WTC11 (cell line): ENCODE data around the gene NPEPL1. TPM values are rescaled to one million over a fixed set of nuclear protein-coding genes. Genes with fewer than 3 reads are reported as not detected.
A peak's percentile ranks its signal among the peaks of the same experiment; 100 is the strongest.

Source experiments
- ATAC-seq: fragments of 200-7000 bp; cut with Tn5 transposase; 2 replicates; pipeline ENCODE4 v1.10.0; 2021; ENCODE audit warnings: mild to moderate bottlenecking, moderate library complexity
- CTCF ChIA-PET: fragments of 300-600 bp; sonication (Branson Sonifier 250); formaldehyde crosslinking; loops from one replicate; lab custom pipeline; 2021; ENCODE audit warnings: antibody characterized with exemption; lab: Charles Lee
- POLR2A ChIA-PET: fragments of 350-600 bp; sonication (Branson Sonifier 250); formaldehyde crosslinking; loops from one replicate; lab custom pipeline; 2021; ENCODE audit warnings: antibody characterized with exemption; lab: Charles Lee
- DNase-seq: peaks from one replicate; pipeline ENCODE4 v3.0.0; 2021; ENCODE audit warnings: low spot score
- H3K27ac Mint-ChIP-seq: 2 replicates; pipeline ENCODE4 v1.8.0; 2021; ENCODE audit warnings: mixed read lengths
- H3K27me3 Mint-ChIP-seq: 2 replicates; pipeline ENCODE4 v1.8.0; 2021; ENCODE audit warnings: low read depth, mild to moderate bottlenecking, moderate library complexity, mixed read lengths
- H3K36me3 Mint-ChIP-seq: 2 replicates; pipeline ENCODE4 v1.8.0; 2021; ENCODE audit warnings: mixed read lengths
- H3K4me1 Mint-ChIP-seq: 2 replicates; pipeline ENCODE4 v1.8.0; 2022; ENCODE audit warnings: mixed read lengths
- H3K4me3 Mint-ChIP-seq: 2 replicates; pipeline ENCODE4 v1.8.0; 2021; ENCODE audit warnings: mild to moderate bottlenecking, moderate library complexity, mixed read lengths
- H3K9me3 Mint-ChIP-seq: 2 replicates; pipeline ENCODE4 v1.8.0; 2021; ENCODE audit warnings: mixed read lengths
- ATF1 ChIP-seq: sonication (generic); formaldehyde crosslinking; IDR thresholded peaks from 2 replicates; pipeline ENCODE4 v1.8.1; 2023; ENCODE audit warnings: mild to moderate bottlenecking, moderate library complexity, missing genetic modification reagents
- ATF3 ChIP-seq: sonication (generic); formaldehyde crosslinking; conservative IDR thresholded peaks from 2 replicates; pipeline ENCODE4 v1.8.1; 2022; ENCODE audit warnings: mild to moderate bottlenecking, missing genetic modification reagents
- ATF6 ChIP-seq: sonication (generic); formaldehyde crosslinking; IDR thresholded peaks from 2 replicates; pipeline ENCODE4 v1.8.1; 2023; ENCODE audit warnings: mild to moderate bottlenecking, missing genetic modification reagents
- E2F5 ChIP-seq: sonication (generic); formaldehyde crosslinking; IDR thresholded peaks from 2 replicates; pipeline ENCODE4 v1.8.1; 2022; ENCODE audit warnings: mild to moderate bottlenecking, moderate library complexity, missing genetic modification reagents
- EMX1 ChIP-seq: fragments of 250-450 bp; sonication (Bioruptor Pico); IDR thresholded peaks from 2 replicates; pipeline ENCODE4 v1.8.0; 2021; ENCODE audit warnings: mild to moderate bottlenecking
- ERG ChIP-seq: fragments of 250-450 bp; sonication (Bioruptor Pico); IDR thresholded peaks from 2 replicates; pipeline ENCODE4 v1.8.0; 2021; ENCODE audit warnings: mild to moderate bottlenecking
- ETV6 ChIP-seq: sonication (generic); formaldehyde crosslinking; IDR thresholded peaks from 2 replicates; pipeline ENCODE4 v1.8.1; 2022; ENCODE audit warnings: mild to moderate bottlenecking, missing genetic modification reagents
- JAZF1 ChIP-seq: fragments of 250-450 bp; sonication (Bioruptor Pico); IDR thresholded peaks from 2 replicates; pipeline ENCODE4 v1.9.0; 2021; ENCODE audit warnings: moderate library complexity, mild to moderate bottlenecking, inconsistent platforms
- MAX ChIP-seq: sonication (generic); formaldehyde crosslinking; IDR thresholded peaks from 2 replicates; pipeline ENCODE4 v1.8.0; 2022; ENCODE audit warnings: mild to moderate bottlenecking, missing genetic modification reagents
- NR2C2 ChIP-seq: sonication (generic); formaldehyde crosslinking; IDR thresholded peaks from 2 replicates; pipeline ENCODE4 v1.8.0; 2022; ENCODE audit warnings: mild to moderate bottlenecking, missing genetic modification reagents
- USF2 ChIP-seq: sonication (generic); formaldehyde crosslinking; IDR thresholded peaks from 2 replicates; pipeline ENCODE4 v1.8.1; 2023; ENCODE audit warnings: mild to moderate bottlenecking, missing genetic modification reagents, moderate library complexity
- ZBTB21 ChIP-seq: sonication (generic); formaldehyde crosslinking; IDR thresholded peaks from 2 replicates; pipeline ENCODE4 v1.8.1; 2023; ENCODE audit warnings: mild to moderate bottlenecking, missing genetic modification reagents, borderline replicate concordance
- ZNF219 ChIP-seq: sonication (generic); formaldehyde crosslinking; IDR thresholded peaks from 2 replicates; pipeline ENCODE4 v1.8.0; 2023; ENCODE audit warnings: missing genetic modification reagents, mild to moderate bottlenecking, borderline replicate concordance
- ZNF671 ChIP-seq: fragments of 250-450 bp; sonication (Bioruptor Pico); IDR thresholded peaks from 2 replicates; pipeline ENCODE4 v1.8.0; 2021; ENCODE audit warnings: mild to moderate bottlenecking
- total RNA-seq: library from RNA; stranded (reverse); gene quantifications from 3 replicates; pipeline ENCODE4 v1.2.3, GENCODE V29; 2021

NPEPL1 gene
- total RNA-seq, 1 experiment from 2014 or later = 39.9 TPM

GRCh38 chr20:58715391-58715800 is 22.8 kb downstream of the NPEPL1 start:
- no peaks in the 10 kb centered on the region for H3K9me3 Mint-ChIP-seq
- no peak for TF ChIP-seq MAX (CRISPR knock-in tag)
- DNase-seq (no peak), ATAC-seq (no peak)
- H3K27me3 Mint-ChIP-seq = no peaks in the 10 kb centered on the region
- H3K4me3 Mint-ChIP-seq = no peak overlapping the region
- H3K27ac Mint-ChIP-seq = 0 out of 2 replicates have a peak overlapping the region, but pooled peaks have one; percentile 49
- ChIA-PET CTCF (interaction anchor here (0.8 to 1.4 kb wide), 2 partner anchors 13 to 64 kb away, joined by 3 to 4 read pairs; partner anchors contain the start of gene STX16), POLR2A (no interaction called here)
- H3K4me1 Mint-ChIP-seq = 0 out of 2 replicates have a peak, but pooled peaks cover 2% of the 10 kb centered on the region
- no peaks in the 10 kb centered on the region for H3K36me3 Mint-ChIP-seq

- no peak for ATAC-seq
Measured at GRCh38 chr20:58715801-58716475, 23.3 kb downstream of the NPEPL1 start.

More at GRCh38 chr20:58715801-58716475, 23.3 kb downstream of the NPEPL1 start:
- no peak for TF ChIP-seq ATF1
- TF ChIP-seq EMX1 = no peak
- TF ChIP-seq NR2C2 (CRISPR knock-in tag) = no peak
- no peak for TF ChIP-seq ATF6 (CRISPR knock-in tag)
- no peak for TF ChIP-seq ZNF219 (CRISPR knock-in tag)
- TF ChIP-seq ATF3 (CRISPR knock-in tag) = no peak
- no peak for TF ChIP-seq ZNF671 (CRISPR knock-in tag)
- no peak for TF ChIP-seq ERG (CRISPR knock-in tag)
- no peak for TF ChIP-seq E2F5 (CRISPR knock-in tag)
- TF ChIP-seq ZBTB21 = no peak
- TF ChIP-seq JAZF1 (CRISPR knock-in tag) = no peak
- TF ChIP-seq USF2 (CRISPR knock-in tag) = no peak
- TF ChIP-seq ETV6 = no peak
- H3K4me1 Mint-ChIP-seq = 0 out of 2 replicates have a peak, but pooled peaks cover 5% of the 10 kb centered on the region
- H3K27ac Mint-ChIP-seq = no peak overlapping the region
- H3K36me3 Mint-ChIP-seq = no peaks in the 10 kb centered on the region
- no peaks in the 10 kb centered on the region for H3K27me3 Mint-ChIP-seq
- H3K4me3 Mint-ChIP-seq = no peak overlapping the region
- DNase-seq = no peak
- ChIA-PET CTCF (interaction anchor here (0.8 to 1.4 kb wide), 2 partner anchors 13 to 65 kb away, joined by 3 to 4 read pairs; partner anchors contain the start of gene STX16), POLR2A (no interaction called here)
- no peaks in the 10 kb centered on the region for H3K9me3 Mint-ChIP-seq
